ENCODE measurements around the gene BRINP3. TPM values are rescaled to one million over a fixed set of nuclear protein-coding genes. Genes with fewer than 3 reads are reported as not detected.

Gene BRINP3
- total RNA-seq, 1 donor from 2014 or later = 2.1 TPM

- TF ChIP-seq, protein P1, sequence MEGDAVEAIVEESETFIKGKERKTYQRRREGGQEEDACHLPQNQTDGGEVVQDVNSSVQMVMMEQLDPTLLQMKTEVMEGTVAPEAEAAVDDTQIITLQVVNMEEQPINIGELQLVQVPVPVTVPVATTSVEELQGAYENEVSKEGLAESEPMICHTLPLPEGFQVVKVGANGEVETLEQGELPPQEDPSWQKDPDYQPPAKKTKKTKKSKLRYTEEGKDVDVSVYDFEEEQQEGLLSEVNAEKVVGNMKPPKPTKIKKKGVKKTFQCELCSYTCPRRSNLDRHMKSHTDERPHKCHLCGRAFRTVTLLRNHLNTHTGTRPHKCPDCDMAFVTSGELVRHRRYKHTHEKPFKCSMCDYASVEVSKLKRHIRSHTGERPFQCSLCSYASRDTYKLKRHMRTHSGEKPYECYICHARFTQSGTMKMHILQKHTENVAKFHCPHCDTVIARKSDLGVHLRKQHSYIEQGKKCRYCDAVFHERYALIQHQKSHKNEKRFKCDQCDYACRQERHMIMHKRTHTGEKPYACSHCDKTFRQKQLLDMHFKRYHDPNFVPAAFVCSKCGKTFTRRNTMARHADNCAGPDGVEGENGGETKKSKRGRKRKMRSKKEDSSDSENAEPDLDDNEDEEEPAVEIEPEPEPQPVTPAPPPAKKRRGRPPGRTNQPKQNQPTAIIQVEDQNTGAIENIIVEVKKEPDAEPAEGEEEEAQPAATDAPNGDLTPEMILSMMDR (IDR thresholded peaks at IDR 0.05) = no peak
- no peaks in the 10 kb centered on the region for H3K9me3 ChIP-seq
- no peaks in the 10 kb centered on the region for H3K4me1 ChIP-seq
- H3K36me3 ChIP-seq = no peaks in the 10 kb centered on the region
- ATAC-seq (no peak), DNase-seq (no peak)
- H3K27ac ChIP-seq = no peak overlapping the region
- H3K27me3 ChIP-seq (ENCODE audit: low read depth) = no peaks in the 10 kb centered on the region
- intact Hi-C loops (cut with DNase I) = no loop called here
- H3K4me3 ChIP-seq = no peak overlapping the region
Measured at GRCh38 chr1:190170321-190170720, 307.3 kb downstream of the BRINP3 start.

DNA sequence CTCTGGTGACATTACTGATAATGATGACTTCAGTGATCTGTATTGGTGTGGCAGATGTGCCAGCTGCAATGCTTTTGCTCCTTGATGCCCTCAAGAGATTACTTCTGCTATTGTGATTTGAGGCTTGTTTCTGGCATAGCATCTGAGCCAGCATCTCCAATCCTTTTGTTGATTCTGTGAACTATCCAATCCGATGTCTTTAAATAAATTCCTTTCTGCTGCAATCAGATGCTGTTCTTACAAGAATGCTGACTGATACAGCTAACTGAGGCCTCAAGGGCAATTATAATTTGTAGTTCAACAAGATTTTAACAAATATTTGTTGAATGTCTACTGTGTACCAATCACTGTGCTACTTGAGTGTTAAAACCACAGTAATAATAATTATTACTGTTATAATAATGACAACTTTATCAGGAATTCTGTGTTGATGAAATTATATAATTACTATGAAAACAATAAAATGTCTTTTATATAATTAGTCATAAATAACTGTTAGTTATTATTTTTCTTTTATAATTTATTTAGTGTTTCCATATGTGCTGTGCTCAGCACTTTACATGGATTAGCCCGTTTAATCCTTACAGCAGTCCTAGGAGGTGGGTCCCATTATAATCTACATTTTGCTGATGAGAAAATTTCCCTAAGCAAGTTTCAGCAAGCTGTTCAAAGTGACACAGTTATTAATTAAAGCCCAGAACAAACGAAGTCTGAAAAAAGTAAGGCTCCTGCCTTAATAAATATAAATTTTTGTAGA lies 308.2 kb downstream of the BRINP3 start:
- Histone ChIP-seq H3K9me3 (no peaks in the 10 kb centered on the region), H3K36me3 (no peaks in the 10 kb centered on the region), H3K27me3 (ENCODE audit: low read depth) (no peaks in the 10 kb centered on the region), H3K4me1 (no peaks in the 10 kb centered on the region), H3K4me3 (no peak overlapping the region), H3K27ac (no peak overlapping the region)
- intact Hi-C loops (cut with DNase I) = no loop called here
- DNase-seq (no peak), ATAC-seq (no peak)
- TF ChIP-seq, protein P1 (IDR thresholded peaks at IDR 0.05) = no peak

- H3K9me3 ChIP-seq = no peaks in the 10 kb centered on the region
- no peaks in the 10 kb centered on the region for H3K36me3 ChIP-seq
- no peak overlapping the region for H3K4me3 ChIP-seq
- no peak for ATAC-seq
- DNase-seq = no peak
- no peaks in the 10 kb centered on the region for H3K27me3 ChIP-seq (ENCODE audit: low read depth)
- H3K4me1 ChIP-seq = no peaks in the 10 kb centered on the region
- H3K27ac ChIP-seq = no peak overlapping the region
- TF ChIP-seq, protein P1 (IDR thresholded peaks at IDR 0.05) = no peak
- intact Hi-C loops (cut with DNase I) = no loop called here
Measured at GRCh38 chr1:190168893-190169280, 308.8 kb downstream of the BRINP3 start.

DNA sequence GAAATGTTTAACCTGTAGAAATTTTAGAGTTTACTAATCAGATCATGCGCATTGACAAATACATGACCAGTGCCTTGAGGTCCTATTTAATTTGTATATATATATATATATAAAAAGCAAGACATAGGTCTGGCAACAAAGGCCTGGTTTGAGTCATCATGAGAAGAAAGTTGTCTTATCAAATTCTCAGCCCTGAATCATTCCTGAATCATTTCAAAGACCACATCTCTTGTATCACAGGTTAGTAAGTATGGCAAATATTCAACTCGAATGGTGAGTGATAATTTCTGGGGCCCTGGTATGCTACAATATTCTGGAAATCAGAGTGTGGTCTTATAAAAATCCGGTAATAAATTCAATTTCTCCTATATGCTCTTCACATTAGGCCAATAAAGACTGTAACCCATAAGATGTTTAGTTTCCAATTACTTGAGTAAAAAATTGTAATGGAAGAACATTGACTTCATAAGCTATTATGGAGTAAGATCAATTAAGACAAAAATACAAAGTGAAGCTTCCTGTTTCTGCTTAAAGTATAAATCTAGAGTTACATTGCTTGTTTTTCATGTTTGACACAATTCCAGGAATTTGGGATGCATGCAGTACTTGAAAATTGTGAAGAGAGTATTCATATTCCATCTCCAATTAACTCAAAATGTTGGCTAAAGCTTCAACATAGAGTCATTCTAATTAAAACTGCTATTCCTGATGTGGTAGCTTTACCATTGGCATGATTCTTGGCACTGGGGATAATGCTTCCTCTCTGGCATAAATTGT lies 309.4 kb downstream of the BRINP3 start:
- ATAC-seq (no peak), DNase-seq (no peak)
- Histone ChIP-seq H3K4me1 (no peaks in the 10 kb centered on the region), H3K27ac (no peak overlapping the region), H3K27me3 (ENCODE audit: low read depth) (no peaks in the 10 kb centered on the region), H3K9me3 (no peaks in the 10 kb centered on the region), H3K36me3 (no peaks in the 10 kb centered on the region), H3K4me3 (no peak overlapping the region)
- intact Hi-C loops (cut with DNase I) = no loop called here
- TF ChIP-seq, protein P1 (IDR thresholded peaks at IDR 0.05) = no peak

DNA sequence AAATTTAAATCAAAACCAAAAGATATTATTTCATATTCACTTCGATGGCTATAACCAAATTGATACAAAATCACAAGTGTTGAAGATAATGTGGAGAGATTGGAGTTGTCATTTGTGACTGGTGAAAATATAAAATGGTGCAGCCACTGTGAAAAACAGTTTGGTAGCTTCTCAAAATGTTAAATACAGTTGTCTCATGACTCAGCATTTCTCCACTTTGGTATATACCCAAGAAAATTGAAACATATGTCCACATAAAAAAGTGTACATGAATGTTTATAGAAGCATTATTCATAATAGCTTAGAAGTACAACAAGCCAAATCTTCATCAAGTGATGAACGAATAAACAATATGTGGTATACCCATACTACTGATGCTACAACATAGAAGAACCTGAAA lies 318.5 kb downstream of the BRINP3 start:
- Histone ChIP-seq H3K27ac (no peak overlapping the region), H3K27me3 (ENCODE audit: low read depth) (no peaks in the 10 kb centered on the region), H3K4me3 (no peak overlapping the region), H3K9me3 (no peaks in the 10 kb centered on the region), H3K4me1 (no peaks in the 10 kb centered on the region), H3K36me3 (no peaks in the 10 kb centered on the region)
- ATAC-seq (no peak), DNase-seq (no peak)
- TF ChIP-seq, protein P1 (IDR thresholded peaks at IDR 0.05) = no peak
- intact Hi-C loops (cut with DNase I) = no loop called here
